Measurements from ENCODE around the gene RAB3IP.
"Not testable (repeated sequence)": the region's sequence is repeated elsewhere in the genome, so short reads cannot be mapped to it uniquely, and the experiment has no call there.

The RAB3IP gene

DNA sequence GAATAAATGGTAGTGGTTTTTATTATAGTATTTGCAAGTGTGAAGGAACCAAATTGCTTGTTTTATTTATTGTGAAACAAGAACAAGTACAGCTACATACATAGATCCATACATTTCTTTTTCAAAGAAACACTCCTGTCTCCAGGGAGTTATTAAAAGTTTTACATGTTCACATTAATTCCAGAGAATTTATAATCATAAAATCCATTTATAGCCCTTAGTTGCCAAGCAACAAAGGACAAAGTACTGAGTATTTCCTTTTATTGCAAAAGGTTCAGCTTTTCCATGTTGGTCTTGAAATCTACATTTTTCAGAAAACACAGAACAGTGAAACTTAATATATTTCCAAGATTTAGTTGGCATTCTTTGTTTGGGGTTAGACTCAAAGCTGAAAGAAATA lies 95.9 kb downstream of the RAB3IP start:
- no peak for DNase-seq (ENCODE audit: low read depth, low spot score)

- DNase-seq (ENCODE audit: low read depth, low spot score): no peak
Measured at GRCh38 chr12:69835081-69835480, 96.4 kb downstream of the RAB3IP start.

GRCh38 chr12:69836015-69836414 lies 97.4 kb downstream of the RAB3IP start:
- no peak for DNase-seq (ENCODE audit: low read depth, low spot score)

- DNase-seq (ENCODE audit: low read depth, low spot score): no peak
Measured at GRCh38 chr12:69837191-69837590, 98.5 kb downstream of the RAB3IP start.

DNA sequence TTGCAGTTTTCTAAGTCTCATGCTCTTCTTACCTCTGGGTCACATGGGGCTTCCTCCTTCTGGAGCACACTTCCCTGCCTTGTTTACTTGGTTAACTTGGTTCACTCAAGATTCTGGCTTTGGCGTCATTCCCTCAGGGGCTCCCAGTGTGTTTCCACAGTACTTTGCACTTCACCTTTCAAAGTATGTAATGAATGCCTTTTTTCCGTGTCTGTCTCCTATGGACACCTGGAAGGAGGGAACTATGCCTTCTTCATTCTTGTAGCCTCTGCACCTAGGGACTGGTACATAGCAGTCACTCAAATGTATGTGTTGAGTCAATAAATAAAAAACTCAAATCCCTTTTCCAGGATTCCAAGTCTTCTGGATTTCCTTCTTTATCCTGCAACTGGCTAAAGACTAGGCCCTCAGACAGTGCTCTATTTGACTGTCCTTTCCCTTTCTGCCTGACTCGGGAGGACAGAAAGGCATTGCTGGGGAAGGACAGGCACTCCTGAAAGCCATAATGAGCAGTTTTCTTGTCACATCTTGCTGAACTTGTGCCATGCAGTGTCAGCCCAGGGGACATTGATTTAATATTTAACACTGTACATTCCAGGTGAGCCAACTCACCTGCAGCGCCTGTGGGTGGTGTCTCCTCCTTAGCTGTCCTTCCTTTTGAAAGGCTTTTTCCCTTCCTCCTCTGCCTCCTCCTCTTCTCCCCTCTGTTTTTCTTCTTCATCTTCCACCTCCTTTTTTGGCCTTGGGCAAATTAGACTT lies 99.2 kb downstream of the RAB3IP start:
- DNase-seq (ENCODE audit: low read depth, low spot score): no peak

GRCh38 chr12:69840727-69841126 lies 102.1 kb downstream of the RAB3IP start:
- DNase-seq (ENCODE audit: low read depth, low spot score): no peak

DNA sequence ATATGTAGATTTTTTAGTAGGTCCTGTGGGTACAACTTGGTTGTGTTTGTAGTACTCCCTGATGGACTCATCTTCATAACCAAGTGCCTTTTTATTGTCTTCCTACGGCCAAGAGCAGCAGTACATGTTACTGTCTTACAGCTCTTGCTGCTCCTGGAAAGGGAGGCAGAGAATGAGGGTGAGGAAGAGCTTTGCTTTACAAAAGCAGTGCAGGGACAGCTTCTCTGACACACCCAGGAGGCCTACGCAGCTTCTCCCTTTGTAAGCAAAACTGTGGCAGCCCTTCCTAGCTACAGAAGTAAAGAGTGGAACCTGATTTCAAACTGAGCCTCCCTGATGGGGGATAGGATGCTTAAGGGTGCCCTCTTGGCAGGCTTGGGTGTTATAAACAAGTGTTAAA lies 104.9 kb downstream of the RAB3IP start:
- no peak for DNase-seq (ENCODE audit: low read depth, low spot score)

GRCh38 chr12:69844416-69844815 lies 105.8 kb downstream of the RAB3IP start:
- no peak for DNase-seq (ENCODE audit: low read depth, low spot score)

DNA sequence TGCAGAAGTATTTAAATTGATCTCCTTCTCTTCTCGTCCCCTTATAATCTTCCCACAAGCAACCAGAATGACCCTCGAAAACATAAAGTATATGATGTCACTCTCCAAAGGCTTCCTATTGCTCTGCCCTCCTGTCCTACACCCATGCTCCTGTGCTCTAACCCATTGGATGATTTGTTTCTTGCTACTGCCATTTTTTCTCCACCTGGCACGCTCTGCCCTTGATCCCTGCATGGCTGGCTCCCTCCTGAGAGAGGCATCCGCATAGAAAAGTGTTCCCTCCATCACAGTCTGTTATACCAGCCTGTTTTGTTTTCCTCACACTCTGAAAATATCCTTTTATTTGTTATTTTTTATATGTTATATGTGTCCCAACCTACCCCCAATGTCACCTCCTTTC lies 106.2 kb downstream of the RAB3IP start:
- DNase-seq (ENCODE audit: low read depth, low spot score): no peak

DNA sequence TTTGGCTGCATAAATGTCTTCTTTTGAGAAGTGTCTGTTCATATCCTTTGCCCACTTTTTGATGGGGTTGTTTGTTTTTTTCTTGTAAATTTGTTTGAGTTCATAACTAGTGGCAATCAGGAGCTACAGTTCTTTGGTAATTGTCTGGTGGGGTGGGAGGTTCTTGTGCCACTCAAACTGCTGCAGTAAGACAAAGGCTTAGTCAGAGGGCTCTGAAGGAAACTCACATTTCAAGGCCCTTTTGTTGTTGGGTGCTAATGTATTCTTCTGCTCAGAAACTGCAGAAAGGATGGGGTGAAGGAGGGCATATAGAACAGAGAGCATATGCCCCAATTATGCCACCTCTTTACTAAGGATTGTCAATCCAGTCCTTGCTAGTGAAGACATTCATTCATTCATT lies 108.3 kb downstream of the RAB3IP start:
- no peak for DNase-seq (ENCODE audit: low read depth, low spot score)

GRCh38 chr12:69851976-69852375 lies 113.3 kb downstream of the RAB3IP start:
- DNase-seq (ENCODE audit: low read depth, low spot score): no peak

GRCh38 chr12:69853176-69853961 lies 114.7 kb downstream of the RAB3IP start:
- not testable (repeated sequence) for DNase-seq (ENCODE audit: low read depth, low spot score)

- no peak for DNase-seq (ENCODE audit: low read depth, low spot score)
Measured at GRCh38 chr12:69866698-69867097, 128.0 kb downstream of the RAB3IP start.

GRCh38 chr12:69868695-69869094 lies 130.0 kb downstream of the RAB3IP start:
- DNase-seq (ENCODE audit: low read depth, low spot score): no peak

- no peak for DNase-seq (ENCODE audit: low read depth, low spot score)
Measured at GRCh38 chr12:69872804-69873203, 134.1 kb downstream of the RAB3IP start.

Data from smooth muscle cell of the brain vasculature (primary cell).